IPS-NIHi7 (cell line): Measurements from ENCODE around the gene CRIM1.

Experiments used
- DNase-seq: peaks from one replicate; pipeline ENCODE4 v3.0.0; 2012; ENCODE audit warnings: mixed read lengths; ENCODE audit errors: extremely low spot score

CRIM1 gene

DNA sequence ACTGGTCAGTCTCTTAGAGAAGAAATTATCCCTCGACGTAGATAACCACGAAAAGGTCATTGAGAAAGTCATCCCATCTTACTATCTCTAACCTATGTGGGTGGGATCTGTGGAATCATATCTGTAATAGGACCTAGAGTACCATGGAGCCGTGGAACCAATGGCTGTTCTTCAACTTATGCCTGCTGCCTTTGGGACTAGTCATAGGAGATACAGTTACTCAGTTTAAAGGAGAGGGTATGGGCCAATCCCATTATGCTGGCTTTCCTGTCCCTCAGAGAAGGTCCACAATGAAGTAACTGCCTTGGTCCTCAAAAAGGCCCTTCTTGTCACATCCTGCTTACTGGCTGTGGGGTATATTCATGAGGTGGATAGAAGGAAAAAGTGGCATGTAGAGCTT is 164.9 kb downstream of the CRIM1 start:
- DNase-seq = no peak

DNA sequence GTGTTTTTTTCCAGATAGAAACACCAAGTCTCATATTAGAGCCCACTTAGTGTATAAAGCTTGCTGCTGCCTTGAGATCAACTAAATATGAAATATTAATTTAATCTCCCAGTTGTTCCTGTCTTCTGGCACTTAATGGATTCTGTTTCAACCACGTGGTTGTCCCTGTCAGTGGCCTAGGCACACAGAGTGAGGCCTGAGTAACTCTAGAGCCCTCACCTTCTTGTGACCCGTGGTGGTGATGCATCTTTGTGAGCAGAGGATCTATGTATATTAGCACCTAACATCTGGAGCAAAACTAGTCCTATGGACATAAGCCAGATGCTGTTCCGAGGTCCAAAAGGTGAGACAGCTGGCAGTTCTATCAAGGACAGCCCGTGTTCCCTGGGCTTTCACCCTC is 167.6 kb downstream of the CRIM1 start:
- DNase-seq = no peak

DNA sequence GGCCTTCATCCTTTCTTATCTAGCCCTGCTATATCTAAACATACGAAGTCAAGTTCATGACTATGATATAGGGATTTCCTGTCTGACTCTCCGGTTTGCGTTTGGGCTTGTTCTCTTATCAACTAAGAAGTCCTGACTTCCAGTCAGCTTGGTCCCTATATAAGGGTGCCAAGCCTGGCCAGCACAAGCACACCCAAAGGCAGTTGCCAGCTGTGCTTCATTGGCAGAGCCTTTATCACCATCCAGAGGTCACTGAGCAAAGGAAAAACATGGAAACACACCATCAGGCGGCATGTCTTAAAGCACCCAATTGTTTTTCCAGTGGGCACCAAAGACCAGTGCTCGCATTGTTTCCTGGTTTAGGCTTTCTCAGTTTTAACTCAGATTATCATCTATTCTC is 169.7 kb downstream of the CRIM1 start:
- DNase-seq = no peak

DNA sequence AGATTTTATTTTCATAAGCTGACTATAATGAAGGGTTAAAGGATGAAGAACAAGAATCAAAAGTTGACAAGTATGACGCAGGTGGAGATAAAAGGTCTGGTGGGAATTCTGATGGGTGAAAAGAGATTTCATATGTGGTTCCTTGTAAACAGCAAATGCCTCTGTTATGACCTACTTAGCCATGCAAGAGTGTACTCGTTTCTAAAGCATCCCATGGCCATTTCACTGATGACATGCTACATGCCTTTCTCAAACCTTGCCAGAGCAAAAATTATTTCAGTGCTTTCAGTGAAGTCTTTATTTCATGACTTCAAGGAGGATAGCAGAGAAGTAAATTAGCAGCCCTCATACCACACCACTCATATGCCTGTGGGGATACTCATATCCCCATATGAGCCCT is 170.6 kb downstream of the CRIM1 start:
- no peak for DNase-seq

DNA sequence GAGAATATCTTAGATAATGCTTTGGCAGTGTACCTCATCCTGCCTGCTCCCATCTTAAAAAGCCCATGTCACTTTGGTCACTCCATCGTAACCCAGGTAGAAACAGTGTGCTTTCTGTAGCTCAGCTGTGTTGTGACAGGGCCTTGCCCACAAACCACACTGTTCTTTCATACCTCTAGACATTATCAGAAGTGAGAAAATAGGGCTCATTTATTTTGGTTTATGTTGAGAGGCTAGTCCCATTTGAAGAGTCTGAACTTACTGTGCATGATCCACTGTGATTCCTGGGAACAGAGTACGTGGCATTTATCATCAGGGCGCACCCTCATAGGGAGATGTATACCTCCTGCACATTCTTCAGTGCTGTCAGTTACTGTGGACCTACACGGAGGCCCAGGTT is 172.7 kb downstream of the CRIM1 start:
- DNase-seq = no peak

DNA sequence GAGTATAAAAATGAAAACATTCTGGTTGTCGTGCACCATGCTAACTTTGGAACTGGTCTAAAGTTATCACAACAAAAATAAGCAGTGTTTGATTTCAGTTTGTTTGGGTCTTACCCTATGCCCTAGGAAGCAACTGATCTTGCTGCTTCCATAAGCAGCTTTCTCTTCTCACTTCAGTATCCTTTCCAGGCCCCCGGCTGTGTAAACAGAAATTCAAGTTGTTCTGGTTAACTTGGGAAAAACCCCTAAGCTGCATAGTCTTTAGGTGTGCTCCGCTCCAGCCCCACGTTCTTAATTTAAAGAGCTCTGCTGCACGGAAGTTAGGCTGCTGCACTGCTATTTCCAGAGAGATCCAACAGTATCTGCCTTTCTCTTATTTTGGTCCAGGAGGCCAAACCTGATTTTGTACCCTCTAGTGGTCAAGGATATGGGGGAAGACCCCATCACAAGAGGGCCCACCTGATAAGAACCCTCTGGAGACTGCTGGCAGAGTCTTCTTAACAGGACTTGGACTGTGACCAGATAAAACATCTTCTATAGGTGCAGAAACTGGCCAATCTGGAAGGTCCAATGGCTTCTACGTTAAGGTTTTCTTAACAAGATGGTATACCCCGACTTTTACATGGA is 173.3 kb downstream of the CRIM1 start:
- DNase-seq = no peak

DNA sequence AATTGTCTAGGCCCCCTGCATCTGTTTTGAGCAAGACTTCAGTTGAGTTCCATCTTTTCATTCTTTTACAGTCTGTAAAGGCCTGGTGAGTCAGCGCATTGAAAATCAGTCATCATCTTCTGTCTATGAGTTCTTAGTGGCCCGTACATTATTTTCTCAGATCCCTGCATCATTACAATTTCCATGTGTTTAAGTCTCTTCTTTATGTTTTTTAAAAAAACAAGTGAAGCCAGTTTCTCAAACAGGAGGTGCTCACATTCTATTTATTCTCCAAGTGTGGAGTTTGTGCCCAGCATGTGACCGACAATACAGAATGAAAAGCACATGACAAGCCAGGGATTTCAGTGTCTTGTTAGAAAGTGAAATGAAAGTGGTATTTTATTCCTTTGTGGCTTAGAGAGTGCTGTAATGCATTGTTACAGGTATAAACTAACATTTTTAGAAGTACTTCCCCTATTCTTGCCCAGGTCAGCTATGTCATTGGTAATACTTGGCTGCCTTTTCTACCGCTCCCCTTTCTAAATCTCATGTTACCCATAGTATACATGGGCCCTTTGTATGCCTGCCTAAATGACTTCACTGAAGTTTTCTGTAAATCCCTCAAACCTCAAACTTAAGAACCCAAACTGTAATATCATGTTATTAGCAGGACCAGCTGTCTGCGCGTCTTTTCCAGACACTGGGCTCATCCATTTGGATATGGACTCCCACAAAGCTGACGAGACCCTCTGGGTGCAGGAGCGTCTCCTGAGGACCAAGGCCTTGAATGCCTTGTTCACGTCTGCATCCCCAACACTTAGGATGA is 174.8 kb downstream of the CRIM1 start:
- DNase-seq = no peak

DNA sequence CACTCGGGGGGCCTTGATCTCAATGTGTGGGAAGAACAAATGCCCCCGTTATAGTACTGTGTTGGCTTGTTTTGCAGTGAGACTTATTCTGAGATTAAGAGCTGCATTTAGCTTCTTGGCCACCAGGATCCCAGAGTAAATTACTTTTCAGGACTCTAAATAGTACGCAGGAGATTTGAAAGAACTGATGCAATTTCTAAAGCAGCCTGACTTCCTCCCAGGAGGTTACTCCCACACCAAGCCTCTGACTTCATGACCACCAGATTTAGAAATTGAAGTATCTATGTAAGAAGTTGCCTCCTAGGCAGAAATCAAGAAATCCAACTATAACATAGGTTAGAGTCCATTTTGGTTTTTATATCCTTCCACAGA is 175.4 kb downstream of the CRIM1 start:
- no peak for DNase-seq

DNA sequence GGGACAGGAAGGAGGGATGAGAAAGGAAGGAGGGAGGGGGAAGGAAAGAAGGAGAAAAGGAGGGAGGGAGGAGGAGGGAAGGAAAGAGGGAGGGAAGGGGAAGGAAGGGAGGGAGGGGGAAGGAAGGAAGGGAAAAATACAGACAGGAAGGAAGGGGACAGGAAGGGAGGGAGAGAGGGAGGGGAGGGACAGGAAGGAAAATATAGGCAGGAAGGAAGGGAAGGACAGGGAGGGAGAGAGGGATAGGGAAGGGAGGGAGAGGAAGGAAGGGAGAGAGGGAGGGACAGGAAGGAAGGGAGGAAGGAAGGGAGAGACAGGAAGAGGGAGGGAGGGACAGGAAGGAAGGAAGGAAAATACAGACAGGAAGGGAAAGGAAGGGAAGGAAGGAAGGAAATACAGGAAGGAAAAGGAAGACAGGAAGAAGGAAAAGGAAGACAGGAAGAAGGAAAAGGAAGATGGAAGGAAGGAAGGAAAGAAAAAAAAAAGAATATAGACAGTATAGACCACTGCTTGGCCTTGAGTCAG is 178.8 kb downstream of the CRIM1 start:
- no peak for DNase-seq

DNA sequence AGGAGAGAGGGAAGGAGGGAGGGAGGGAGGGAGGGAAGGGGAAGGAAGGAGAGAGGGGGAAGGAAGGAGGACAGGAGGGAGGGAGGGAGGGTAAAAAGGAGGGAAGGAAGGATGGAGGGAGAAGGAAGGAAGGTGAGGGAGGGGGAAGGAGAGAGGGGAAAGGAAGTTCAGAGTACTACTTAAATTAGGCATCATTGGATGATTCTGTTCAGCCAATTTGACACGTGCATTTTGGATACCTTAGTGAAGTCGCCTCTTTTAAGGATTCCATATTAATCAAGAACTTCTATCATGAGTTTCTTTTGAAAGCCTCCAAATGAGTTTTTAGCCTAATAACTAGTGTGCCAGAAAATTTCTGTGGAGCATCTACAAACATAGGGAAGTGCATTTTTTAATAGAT is 179.5 kb downstream of the CRIM1 start:
- DNase-seq = no peak

DNA sequence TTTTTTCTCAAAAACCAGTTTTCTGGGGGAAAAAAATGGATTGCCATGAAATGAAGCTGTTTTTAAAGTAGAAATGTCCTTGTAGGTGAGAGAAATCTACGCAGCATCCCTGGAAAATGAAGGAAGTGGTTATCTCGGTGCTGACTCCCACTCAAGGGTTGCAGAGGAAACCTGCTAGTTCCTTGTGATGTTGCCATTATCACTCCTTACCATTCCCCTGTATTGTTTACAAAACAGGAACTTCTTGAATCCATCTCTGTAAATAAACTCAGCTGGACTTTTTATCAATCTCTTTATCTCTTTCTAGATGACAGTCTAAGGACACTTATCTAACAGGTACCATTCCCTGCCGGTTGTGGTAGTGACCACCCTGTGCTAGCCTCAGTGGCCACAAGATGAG is 181.2 kb downstream of the CRIM1 start:
- no peak for DNase-seq

DNA sequence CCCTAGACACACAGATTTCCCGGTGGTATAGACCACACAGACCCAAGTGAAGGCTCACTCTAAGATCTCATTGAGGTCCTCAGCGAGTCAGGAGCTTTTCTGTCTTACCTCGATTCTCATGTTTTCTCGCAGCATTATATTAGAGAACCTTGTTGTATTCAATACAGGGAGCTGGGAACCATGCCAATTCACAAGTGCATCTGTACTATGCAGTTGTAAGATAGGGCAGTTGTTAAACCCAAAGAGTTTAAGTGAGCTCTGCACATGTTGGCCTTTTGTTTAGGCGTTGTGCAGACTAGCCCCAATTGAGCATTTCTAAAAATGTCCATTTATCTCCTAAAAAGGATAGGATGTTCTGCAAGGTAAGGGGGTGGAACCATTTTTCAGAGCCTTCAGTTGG is 182.8 kb downstream of the CRIM1 start:
- no peak for DNase-seq

DNA sequence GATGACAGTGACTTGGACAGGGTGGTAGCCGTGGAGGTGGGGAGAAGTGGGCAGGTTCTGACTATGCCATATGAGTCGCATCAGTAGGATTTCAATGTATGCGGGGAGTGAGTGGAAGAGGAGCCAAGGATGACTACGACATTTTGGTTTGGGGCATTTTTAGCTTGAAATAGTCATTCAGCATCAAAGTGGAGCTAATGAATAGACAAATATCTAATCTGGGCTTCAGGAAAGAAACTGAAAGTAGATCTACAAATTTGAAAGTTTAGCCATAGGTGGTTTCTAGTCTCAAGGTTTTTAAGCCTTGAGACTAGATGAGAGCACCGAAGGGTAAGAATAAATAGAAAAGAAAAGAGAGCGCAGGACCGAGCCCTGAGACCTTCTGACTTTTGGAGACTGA is 184.1 kb downstream of the CRIM1 start:
- no peak for DNase-seq

DNA sequence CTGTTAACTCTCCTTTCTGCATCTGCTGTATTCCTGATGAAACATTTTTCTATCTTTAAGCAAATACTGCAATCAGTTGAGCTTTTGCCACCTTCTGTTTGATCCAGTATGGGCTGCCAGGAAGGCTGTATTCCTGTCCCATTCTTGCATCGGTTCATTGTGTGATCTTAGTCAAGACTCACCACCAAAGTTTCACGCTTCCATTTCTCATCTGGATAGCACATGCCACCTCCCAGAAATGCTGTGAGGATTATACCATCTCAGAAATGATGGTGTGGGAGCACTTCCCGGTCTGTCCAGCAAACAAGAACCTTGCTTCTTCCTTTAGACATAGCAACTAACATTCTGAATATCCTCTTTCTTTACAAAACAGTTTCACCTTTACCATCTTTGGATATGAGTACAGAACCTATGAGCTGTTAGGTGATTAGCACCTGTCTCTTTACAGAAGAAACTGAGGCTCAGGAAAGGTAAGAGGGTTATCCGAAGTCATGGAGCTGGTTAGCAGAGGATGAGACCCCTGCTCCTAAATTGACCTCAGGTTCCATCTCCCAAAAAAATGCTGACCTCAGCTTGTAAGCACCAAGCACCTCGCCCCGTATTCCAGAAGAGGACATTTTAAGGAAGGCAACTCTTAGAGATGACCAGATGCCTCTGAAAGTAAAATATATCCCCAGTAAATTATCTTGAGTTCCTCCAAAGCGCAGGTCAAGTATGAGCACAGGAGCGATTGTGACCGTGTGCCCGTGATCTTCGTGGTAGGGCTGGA is 185.6 kb downstream of the CRIM1 start:
- DNase-seq = no peak

DNA sequence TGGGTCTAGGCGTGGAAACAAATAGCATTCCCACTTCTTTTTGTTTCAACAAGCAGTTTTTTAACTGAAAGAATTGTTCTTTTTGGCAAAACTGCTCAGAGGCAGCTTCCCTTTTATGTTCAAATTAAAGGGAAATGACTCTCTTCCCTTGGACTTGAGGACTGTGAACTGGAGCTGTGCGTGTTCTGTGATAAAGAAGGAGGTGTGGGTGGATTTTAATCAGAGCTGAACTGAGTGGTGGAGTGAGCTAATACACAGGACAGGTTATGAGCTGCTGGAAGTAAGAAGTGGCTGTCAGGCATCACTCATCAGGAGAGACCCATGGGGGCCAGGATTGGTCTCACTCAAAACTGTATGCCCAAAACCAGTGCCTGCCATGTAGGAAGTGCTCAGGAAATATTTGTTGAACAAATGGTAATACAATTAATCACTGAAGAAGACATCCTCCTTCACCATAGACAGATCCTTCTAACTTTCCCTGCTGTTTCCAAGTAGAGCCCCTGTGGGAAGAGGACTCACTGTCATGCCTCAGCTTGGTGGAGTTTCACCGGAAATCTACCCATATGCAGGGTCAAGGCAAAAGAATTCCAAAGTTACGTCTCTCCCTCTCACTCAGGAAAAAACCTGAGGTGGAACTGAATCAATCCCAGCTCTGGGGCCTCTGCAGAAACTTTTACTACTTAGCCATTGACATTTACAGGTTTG is 186.5 kb downstream of the CRIM1 start:
- DNase-seq = no peak

DNA sequence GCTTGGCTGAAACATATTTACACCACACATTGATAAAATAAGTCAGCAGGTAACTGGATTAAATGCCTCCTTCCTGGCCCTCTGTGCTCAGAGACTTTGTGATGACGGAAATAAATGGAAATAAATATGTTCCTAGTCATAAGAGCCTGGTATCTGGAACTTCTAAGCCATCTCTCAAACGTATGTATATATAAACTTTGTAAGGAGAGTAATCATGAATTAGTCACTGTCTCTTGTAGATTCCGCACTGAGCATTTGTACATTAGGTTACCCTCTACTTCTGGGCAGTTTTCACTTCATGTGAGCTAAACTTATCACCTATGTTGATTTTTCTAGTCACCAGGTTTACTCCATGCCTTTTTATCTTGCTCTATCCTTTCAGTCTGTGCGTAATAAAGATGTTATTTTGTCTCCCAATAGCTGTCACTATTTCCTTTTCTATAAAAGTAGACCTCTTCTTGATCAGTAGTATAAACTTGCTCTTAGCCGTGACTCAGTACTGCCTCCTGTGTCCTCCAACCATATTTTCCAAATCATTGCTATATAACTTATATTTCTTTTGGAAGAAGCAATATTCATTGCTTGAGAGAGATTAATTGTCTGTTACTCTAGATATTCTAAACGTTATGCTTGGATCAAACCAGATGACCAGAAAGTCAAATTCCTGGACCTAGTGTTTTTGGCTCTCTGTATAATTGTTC is 189.2 kb downstream of the CRIM1 start:
- no peak for DNase-seq

DNA sequence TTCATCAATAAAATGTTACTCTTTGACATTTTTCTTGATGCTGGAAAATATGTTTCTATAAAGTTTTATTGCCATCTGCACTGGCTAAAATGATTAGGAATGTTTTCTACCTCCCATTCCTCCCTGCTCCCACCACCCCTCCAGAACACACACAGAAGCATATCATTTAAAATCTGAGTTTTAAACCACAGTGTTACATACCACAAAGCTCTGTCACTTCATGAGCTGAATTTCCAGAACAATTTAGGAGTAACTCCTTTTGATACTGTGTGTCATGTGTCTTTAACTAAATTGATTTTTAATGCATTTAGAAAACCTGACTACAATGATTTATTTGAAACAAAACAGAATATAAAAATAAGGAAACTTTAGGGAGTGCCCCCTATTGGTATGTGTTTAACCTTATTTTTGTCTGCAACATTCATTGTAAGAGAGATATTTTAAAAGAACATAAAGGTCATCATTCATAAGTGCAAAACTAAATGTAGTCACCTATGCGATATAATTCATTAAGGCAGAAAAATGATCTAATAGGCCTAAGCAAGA is 190.4 kb downstream of the CRIM1 start:
- no peak for DNase-seq

DNA sequence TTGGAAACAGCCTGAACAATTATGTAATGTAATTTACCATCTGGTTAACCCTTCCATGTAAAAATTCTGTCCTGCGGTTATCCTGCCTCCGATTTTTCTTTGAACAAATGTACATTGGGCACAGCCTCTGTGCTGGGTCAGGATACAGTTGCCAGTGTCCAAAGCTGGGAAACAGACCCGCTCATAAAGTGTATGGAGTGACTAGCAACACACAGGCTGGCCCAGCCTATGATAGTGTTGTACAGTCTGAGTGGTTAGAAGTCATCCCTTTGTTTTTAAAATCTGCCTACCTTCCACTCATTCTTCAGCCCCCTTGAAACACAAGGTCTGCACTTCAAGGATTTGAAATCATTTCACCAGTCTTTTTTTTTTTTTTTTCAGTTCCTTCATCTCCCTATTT is 192.3 kb downstream of the CRIM1 start:
- DNase-seq = no peak

DNA sequence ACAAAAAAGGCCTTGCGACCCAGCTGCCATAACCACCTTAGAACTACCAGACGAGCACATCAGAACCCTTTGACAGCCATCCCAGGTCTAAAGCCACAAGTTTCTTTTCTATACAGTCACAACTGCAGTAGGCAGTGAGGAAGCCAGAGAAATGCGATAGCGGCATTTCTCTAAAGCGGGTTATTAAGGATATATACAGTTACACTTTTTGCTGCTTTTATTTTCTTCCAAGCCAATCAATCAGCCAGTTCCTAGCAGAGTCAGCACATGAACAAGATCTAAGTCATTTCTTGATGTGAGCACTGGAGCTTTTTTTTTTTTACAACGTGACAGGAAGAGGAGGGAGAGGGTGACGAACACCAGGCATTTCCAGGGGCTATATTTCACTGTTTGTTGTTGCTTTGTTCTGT is 193.6 kb downstream of the CRIM1 start:
- no peak for DNase-seq

DNA sequence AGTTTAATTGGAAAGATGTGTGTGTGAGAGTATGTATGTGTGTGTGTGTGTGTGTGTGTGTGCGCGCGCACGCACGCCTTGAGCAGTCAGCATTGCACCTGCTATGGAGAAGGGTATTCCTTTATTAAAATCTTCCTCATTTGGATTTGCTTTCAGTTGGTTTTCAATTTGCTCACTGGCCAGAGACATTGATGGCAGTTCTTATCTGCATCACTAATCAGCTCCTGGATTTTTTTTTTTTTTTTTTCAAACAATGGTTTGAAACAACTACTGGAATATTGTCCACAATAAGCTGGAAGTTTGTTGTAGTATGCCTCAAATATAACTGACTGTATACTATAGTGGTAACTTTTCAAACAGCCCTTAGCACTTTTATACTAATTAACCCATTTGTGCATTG is 194.4 kb downstream of the CRIM1 start:
- no peak for DNase-seq

DNA sequence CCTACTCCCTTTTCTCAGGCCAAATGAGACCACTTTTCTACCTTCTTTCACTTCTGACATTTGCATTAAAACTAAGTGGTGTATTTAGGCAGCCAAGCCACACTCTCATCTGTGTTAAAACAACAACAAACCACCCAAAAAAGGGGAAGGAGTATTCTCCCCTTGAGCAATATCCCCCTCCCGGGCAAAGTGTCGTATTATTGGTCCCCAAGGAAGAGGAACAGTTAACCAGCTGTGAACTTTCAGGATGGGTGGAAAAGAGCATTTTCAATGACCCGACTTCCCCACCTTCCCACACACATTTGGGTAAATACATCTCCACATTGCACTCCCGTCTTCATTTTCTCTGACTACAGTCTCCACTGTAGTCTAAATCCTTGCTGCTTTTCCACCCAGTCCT is 198.1 kb downstream of the CRIM1 start:
- DNase-seq = no peak
